ENCODE results near the gene TWF1. TPM values are rescaled to one million over a fixed set of nuclear protein-coding genes. Genes with fewer than 3 reads are reported as not detected.

TWF1 gene
- total RNA-seq, 1 experiment from 2014 or later, result 67.4 TPM

DNA sequence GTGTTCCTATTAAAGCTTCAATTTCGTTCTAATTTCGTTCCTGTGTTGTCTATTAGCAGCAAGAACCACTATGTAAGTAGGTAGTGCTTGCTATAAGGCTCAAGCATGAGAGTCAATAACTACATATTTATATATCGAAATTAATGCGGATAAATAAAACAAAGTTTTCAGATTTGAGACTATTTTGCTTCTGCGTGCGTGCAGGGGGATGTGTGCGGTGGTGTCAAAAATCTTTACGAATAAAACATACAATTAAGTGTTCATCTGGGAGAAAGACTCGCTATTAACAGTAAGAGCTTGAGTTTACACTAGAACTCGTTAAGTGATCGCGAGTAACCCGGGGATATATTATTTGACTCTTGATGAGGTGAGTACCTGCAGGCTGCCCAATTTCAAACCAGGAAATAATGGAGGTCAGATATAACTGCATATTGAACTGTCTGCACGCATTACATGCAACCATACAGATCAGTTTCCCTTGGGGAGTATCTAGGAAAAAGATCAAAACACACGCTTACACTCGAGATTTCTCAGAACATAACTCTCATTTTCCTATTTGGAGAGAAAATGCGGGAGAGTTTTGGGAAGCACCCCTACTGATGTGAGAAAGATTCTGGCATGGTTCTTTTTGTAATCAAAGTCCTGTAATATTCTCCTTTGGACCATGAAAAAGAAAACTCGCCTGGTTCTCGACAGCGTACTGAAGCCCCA is 813 bp downstream of the TWF1 start:
- TF ChIP-seq, protein P1, sequence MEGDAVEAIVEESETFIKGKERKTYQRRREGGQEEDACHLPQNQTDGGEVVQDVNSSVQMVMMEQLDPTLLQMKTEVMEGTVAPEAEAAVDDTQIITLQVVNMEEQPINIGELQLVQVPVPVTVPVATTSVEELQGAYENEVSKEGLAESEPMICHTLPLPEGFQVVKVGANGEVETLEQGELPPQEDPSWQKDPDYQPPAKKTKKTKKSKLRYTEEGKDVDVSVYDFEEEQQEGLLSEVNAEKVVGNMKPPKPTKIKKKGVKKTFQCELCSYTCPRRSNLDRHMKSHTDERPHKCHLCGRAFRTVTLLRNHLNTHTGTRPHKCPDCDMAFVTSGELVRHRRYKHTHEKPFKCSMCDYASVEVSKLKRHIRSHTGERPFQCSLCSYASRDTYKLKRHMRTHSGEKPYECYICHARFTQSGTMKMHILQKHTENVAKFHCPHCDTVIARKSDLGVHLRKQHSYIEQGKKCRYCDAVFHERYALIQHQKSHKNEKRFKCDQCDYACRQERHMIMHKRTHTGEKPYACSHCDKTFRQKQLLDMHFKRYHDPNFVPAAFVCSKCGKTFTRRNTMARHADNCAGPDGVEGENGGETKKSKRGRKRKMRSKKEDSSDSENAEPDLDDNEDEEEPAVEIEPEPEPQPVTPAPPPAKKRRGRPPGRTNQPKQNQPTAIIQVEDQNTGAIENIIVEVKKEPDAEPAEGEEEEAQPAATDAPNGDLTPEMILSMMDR (IDR thresholded peaks at IDR 0.05; ENCODE audit: unreplicated experiment), result no peak
- Mint-ChIP-seq H3K4me1 (ENCODE audit: low read depth, unreplicated experiment) (no peaks in the 10 kb centered on the region), H3K27me3 (ENCODE audit: unreplicated experiment) (no peaks in the 10 kb centered on the region), H3K27ac (ENCODE audit: unreplicated experiment) (peak overlapping the region; percentile 79), H3K36me3 (ENCODE audit: insufficient read depth, unreplicated experiment) (peaks cover 28% of the 10 kb centered on the region), H3K9me3 (ENCODE audit: low read depth, unreplicated experiment) (no peaks in the 10 kb centered on the region), H3K4me3 (ENCODE audit: low read depth, unreplicated experiment) (peak overlapping the region; percentile 81)
- no peak for DNase-seq
- intact Hi-C loops (cut with micrococcal nuclease; ENCODE audit: unreplicated experiment), result no loop called here
- CTCF ChIA-PET, result interaction anchor here (0.7 to 2.3 kb wide), 3 partner anchors 29 to 365 kb away, joined by 3 to 10 read pairs (median 4); no protein-coding TSS in a partner anchor
- TSS peak; percentile 37 for BruUV-seq (replicated peaks)

DNA sequence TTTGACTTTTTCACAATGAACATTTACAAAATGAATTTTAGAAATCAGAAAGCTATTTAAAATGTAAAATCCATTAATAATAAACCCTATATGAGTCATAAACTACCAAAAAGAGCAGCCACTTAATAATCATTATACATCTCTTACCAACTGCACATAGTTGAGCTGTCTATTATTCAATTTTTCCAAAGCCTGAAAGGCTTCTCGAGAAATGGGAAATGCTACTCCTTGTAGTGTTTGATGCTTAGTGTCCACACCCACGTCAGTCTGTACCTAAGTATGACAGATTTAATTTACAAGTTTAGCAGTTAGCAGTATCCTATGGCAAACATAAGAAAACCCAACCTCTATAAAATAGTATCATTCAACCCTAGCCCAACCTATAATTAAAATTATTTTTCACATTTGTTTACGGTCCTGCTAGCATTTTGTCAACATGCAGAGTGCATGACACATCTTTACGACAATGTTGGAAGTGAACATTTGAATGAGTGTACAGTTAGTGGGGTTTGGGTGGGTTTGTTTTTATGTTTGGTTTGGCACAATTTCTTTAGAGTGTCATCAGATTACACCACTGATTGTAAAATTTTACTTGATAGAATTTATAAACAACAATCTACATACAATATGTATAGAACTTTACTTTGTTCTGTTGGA is 8.4 kb downstream of the TWF1 start:
- no peaks in the 10 kb centered on the region for H3K4me1 Mint-ChIP-seq (ENCODE audit: low read depth, unreplicated experiment)
- no peaks in the 10 kb centered on the region for H3K9me3 Mint-ChIP-seq (ENCODE audit: low read depth, unreplicated experiment)
- DNase-seq, result no peak
- no peak overlapping the region for H3K27ac Mint-ChIP-seq (ENCODE audit: unreplicated experiment)
- TF ChIP-seq, protein P1 (IDR thresholded peaks at IDR 0.05; ENCODE audit: unreplicated experiment), result no peak
- CTCF ChIA-PET, result no interaction called here
- H3K27me3 Mint-ChIP-seq (ENCODE audit: unreplicated experiment), result no peaks in the 10 kb centered on the region
- peaks cover 5% of the 10 kb centered on the region for H3K36me3 Mint-ChIP-seq (ENCODE audit: insufficient read depth, unreplicated experiment)
- H3K4me3 Mint-ChIP-seq (ENCODE audit: low read depth, unreplicated experiment), result no peak overlapping the region
- no TSS peak for BruUV-seq (replicated peaks)
- intact Hi-C loops (cut with micrococcal nuclease; ENCODE audit: unreplicated experiment), result loop anchor here (5.0 kb wide), 1 partner anchor 35 kb away; no protein-coding TSS in a partner anchor

DNA sequence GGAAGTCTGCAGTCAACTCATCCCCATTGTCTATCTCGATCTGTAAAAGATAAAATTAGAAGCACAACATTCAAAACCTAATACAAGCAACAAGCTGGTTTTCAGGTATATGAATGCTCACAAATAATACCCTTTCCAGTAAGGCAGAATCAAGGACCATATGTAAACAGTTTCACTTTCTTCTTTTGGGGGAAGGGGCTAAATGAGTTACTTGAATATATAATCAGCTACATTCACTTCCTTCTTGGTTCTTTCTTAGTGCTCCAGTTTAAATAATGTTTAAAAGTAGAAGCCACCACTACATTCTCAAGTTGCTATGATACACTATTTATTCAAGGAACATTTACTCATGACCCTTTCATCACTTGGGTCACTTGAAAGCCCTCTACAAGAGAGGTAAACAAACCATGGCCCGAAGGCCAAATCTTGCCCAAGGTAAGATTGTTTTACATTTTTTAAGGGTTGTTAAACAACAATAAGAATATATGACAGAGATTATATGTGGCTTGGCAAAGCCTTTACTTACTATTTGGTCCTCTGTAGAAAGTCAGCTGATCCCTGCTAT is 10.3 kb downstream of the TWF1 start:
- Mint-ChIP-seq H3K9me3 (ENCODE audit: low read depth, unreplicated experiment) (no peaks in the 10 kb centered on the region), H3K27ac (ENCODE audit: unreplicated experiment) (no peak overlapping the region), H3K27me3 (ENCODE audit: unreplicated experiment) (no peaks in the 10 kb centered on the region), H3K4me1 (ENCODE audit: low read depth, unreplicated experiment) (no peaks in the 10 kb centered on the region), H3K36me3 (ENCODE audit: insufficient read depth, unreplicated experiment) (peaks cover 5% of the 10 kb centered on the region), H3K4me3 (ENCODE audit: low read depth, unreplicated experiment) (no peak overlapping the region)
- CTCF ChIA-PET, result interaction anchor here (0.6 kb wide), 1 partner anchor 88 kb away, joined by 4 read pairs; no protein-coding TSS in a partner anchor
- BruUV-seq (replicated peaks), result no TSS peak
- intact Hi-C loops (cut with micrococcal nuclease; ENCODE audit: unreplicated experiment), result loop anchor here (5.0 kb wide), 1 partner anchor 33 kb away; no protein-coding TSS in a partner anchor
- TF ChIP-seq, protein P1 (IDR thresholded peaks at IDR 0.05; ENCODE audit: unreplicated experiment), result no peak
- DNase-seq, result no peak

- BruUV-seq (replicated peaks), result no TSS peak
- H3K4me3 Mint-ChIP-seq (ENCODE audit: low read depth, unreplicated experiment), result no peak overlapping the region
- TF ChIP-seq, protein P1 (IDR thresholded peaks at IDR 0.05; ENCODE audit: unreplicated experiment), result no peak
- H3K4me1 Mint-ChIP-seq (ENCODE audit: low read depth, unreplicated experiment), result no peaks in the 10 kb centered on the region
- no peaks in the 10 kb centered on the region for H3K27me3 Mint-ChIP-seq (ENCODE audit: unreplicated experiment)
- CTCF ChIA-PET, result interaction anchor here (0.6 kb wide), 1 partner anchor 13 kb away, joined by 5 read pairs; no protein-coding TSS in a partner anchor
- H3K36me3 Mint-ChIP-seq (ENCODE audit: insufficient read depth, unreplicated experiment), result no peaks in the 10 kb centered on the region
- H3K9me3 Mint-ChIP-seq (ENCODE audit: low read depth, unreplicated experiment), result no peaks in the 10 kb centered on the region
- H3K27ac Mint-ChIP-seq (ENCODE audit: unreplicated experiment), result no peak overlapping the region
- no peak for DNase-seq
- intact Hi-C loops (cut with micrococcal nuclease; ENCODE audit: unreplicated experiment), result no loop called here
These were observed 16.2 kb downstream of the TWF1 start for GRCh38 chr12:43789941-43790340.

All from Calu3 (cell line).